ENCODE data around the gene NSUN2.

The NSUN2 gene

GRCh38 chr5:6584101-6584645 is 48.7 kb downstream of the NSUN2 start:
- Histone ChIP-seq H3K36me3 (ENCODE audit: control insufficient read depth, insufficient read depth, low read length) (no peaks in the 10 kb centered on the region), H3K4me1 (ENCODE audit: control insufficient read depth, insufficient read depth, low read length, poor library complexity, severe bottlenecking) (peaks cover 3% of the 10 kb centered on the region), H3K4me3 (ENCODE audit: extremely low read depth, insufficient read depth, low read length, poor library complexity, severe bottlenecking) (no peak overlapping the region), H3K9me3 (ENCODE audit: control insufficient read depth, low read length) (no peaks in the 10 kb centered on the region), H3K27ac (ENCODE audit: low read depth, low read length, severe bottlenecking) (no peak overlapping the region)
- WGBS, 2 experiments (ENCODE audit: insufficient coverage in 2 of 2) = 90 to 100% methylated on average over 1 to 2 of the region's 6 CpGs

- WGBS, 2 experiments (ENCODE audit: insufficient coverage in 2 of 2) = 6 to 13% methylated on average over 27 to 43 of the region's 85 CpGs
- no peak overlapping the region for H3K27ac ChIP-seq (ENCODE audit: low read depth, low read length, severe bottlenecking)
- peak overlapping the region; percentile 28 for H3K4me3 ChIP-seq (ENCODE audit: extremely low read depth, insufficient read depth, low read length, poor library complexity, severe bottlenecking)
- no peaks in the 10 kb centered on the region for H3K36me3 ChIP-seq (ENCODE audit: control insufficient read depth, insufficient read depth, low read length)
- no peaks in the 10 kb centered on the region for H3K9me3 ChIP-seq (ENCODE audit: control insufficient read depth, low read length)
- H3K4me1 ChIP-seq (ENCODE audit: control insufficient read depth, insufficient read depth, low read length, poor library complexity, severe bottlenecking) = peaks cover 3% of the 10 kb centered on the region
Measured at GRCh38 chr5:6583049-6583880, 49.6 kb downstream of the NSUN2 start.

- no peaks in the 10 kb centered on the region for H3K36me3 ChIP-seq (ENCODE audit: control insufficient read depth, insufficient read depth, low read length)
- no peaks in the 10 kb centered on the region for H3K9me3 ChIP-seq (ENCODE audit: control insufficient read depth, low read length)
- H3K4me3 ChIP-seq (ENCODE audit: extremely low read depth, insufficient read depth, low read length, poor library complexity, severe bottlenecking) = peak overlapping the region; percentile 28
- H3K4me1 ChIP-seq (ENCODE audit: control insufficient read depth, insufficient read depth, low read length, poor library complexity, severe bottlenecking) = peaks cover 3% of the 10 kb centered on the region
- no peak overlapping the region for H3K27ac ChIP-seq (ENCODE audit: low read depth, low read length, severe bottlenecking)
- 71 to 82% methylated on average over 23 to 26 of the region's 30 CpGs for WGBS, 2 experiments (ENCODE audit: insufficient coverage in 2 of 2)
Measured at GRCh38 chr5:6582507-6583048, 50.3 kb downstream of the NSUN2 start.

- WGBS, 2 experiments (ENCODE audit: insufficient coverage in 2 of 2) = 67 to 84% methylated on average over 5 to 11 of the region's 14 CpGs
- no peak overlapping the region for H3K27ac ChIP-seq (ENCODE audit: low read depth, low read length, severe bottlenecking)
- no peaks in the 10 kb centered on the region for H3K36me3 ChIP-seq (ENCODE audit: control insufficient read depth, insufficient read depth, low read length)
- no peak overlapping the region for H3K4me3 ChIP-seq (ENCODE audit: extremely low read depth, insufficient read depth, low read length, poor library complexity, severe bottlenecking)
- peaks cover 3% of the 10 kb centered on the region for H3K4me1 ChIP-seq (ENCODE audit: control insufficient read depth, insufficient read depth, low read length, poor library complexity, severe bottlenecking)
- no peaks in the 10 kb centered on the region for H3K9me3 ChIP-seq (ENCODE audit: control insufficient read depth, low read length)
Measured at GRCh38 chr5:6581559-6582426, 51.1 kb downstream of the NSUN2 start.

GRCh38 chr5:6581090-6581489 is 51.8 kb downstream of the NSUN2 start:
- Histone ChIP-seq H3K4me3 (ENCODE audit: extremely low read depth, insufficient read depth, low read length, poor library complexity, severe bottlenecking) (no peak overlapping the region), H3K36me3 (ENCODE audit: control insufficient read depth, insufficient read depth, low read length) (no peaks in the 10 kb centered on the region), H3K4me1 (ENCODE audit: control insufficient read depth, insufficient read depth, low read length, poor library complexity, severe bottlenecking) (peaks cover 3% of the 10 kb centered on the region), H3K9me3 (ENCODE audit: control insufficient read depth, low read length) (no peaks in the 10 kb centered on the region), H3K27ac (ENCODE audit: low read depth, low read length, severe bottlenecking) (no peak overlapping the region)
- WGBS, 2 experiments (ENCODE audit: insufficient coverage in 2 of 2) = 71% methylated on average over 1 of the region's 1 CpG; no CpG with 5 or more reads in 1 of the 2 experiments

- WGBS, 2 experiments (ENCODE audit: insufficient coverage in 2 of 2) = 62 to 66% methylated on average over 3 to 5 of the region's 5 CpGs
- H3K36me3 ChIP-seq (ENCODE audit: control insufficient read depth, insufficient read depth, low read length) = no peaks in the 10 kb centered on the region
- no peaks in the 10 kb centered on the region for H3K4me1 ChIP-seq (ENCODE audit: control insufficient read depth, insufficient read depth, low read length, poor library complexity, severe bottlenecking)
- no peak overlapping the region for H3K27ac ChIP-seq (ENCODE audit: low read depth, low read length, severe bottlenecking)
- H3K4me3 ChIP-seq (ENCODE audit: extremely low read depth, insufficient read depth, low read length, poor library complexity, severe bottlenecking) = no peak overlapping the region
- H3K9me3 ChIP-seq (ENCODE audit: control insufficient read depth, low read length) = no peaks in the 10 kb centered on the region
Measured at GRCh38 chr5:6579535-6579934, 53.3 kb downstream of the NSUN2 start.

GRCh38 chr5:6578676-6579343 is 54.0 kb downstream of the NSUN2 start:
- Histone ChIP-seq H3K36me3 (ENCODE audit: control insufficient read depth, insufficient read depth, low read length) (no peaks in the 10 kb centered on the region), H3K4me1 (ENCODE audit: control insufficient read depth, insufficient read depth, low read length, poor library complexity, severe bottlenecking) (no peaks in the 10 kb centered on the region), H3K27ac (ENCODE audit: low read depth, low read length, severe bottlenecking) (no peak overlapping the region), H3K4me3 (ENCODE audit: extremely low read depth, insufficient read depth, low read length, poor library complexity, severe bottlenecking) (no peak overlapping the region), H3K9me3 (ENCODE audit: control insufficient read depth, low read length) (no peaks in the 10 kb centered on the region)
- WGBS, 2 experiments (ENCODE audit: insufficient coverage in 2 of 2) = 73 to 79% methylated on average over 10 of the region's 14 CpGs

- H3K9me3 ChIP-seq (ENCODE audit: control insufficient read depth, low read length) = no peaks in the 10 kb centered on the region
- 60 to 70% methylated on average over 2 to 4 of the region's 5 CpGs for WGBS, 2 experiments (ENCODE audit: insufficient coverage in 2 of 2)
- H3K4me1 ChIP-seq (ENCODE audit: control insufficient read depth, insufficient read depth, low read length, poor library complexity, severe bottlenecking) = no peaks in the 10 kb centered on the region
- H3K27ac ChIP-seq (ENCODE audit: low read depth, low read length, severe bottlenecking) = no peak overlapping the region
- H3K4me3 ChIP-seq (ENCODE audit: extremely low read depth, insufficient read depth, low read length, poor library complexity, severe bottlenecking) = no peak overlapping the region
- H3K36me3 ChIP-seq (ENCODE audit: control insufficient read depth, insufficient read depth, low read length) = no peaks in the 10 kb centered on the region
Measured at GRCh38 chr5:6576861-6577501, 55.9 kb downstream of the NSUN2 start.

GRCh38 chr5:6574537-6575245 is 58.2 kb downstream of the NSUN2 start:
- 86 to 91% methylated on average over 9 of the region's 12 CpGs for WGBS, 2 experiments (ENCODE audit: insufficient coverage in 2 of 2)

More at GRCh38 chr5:6574537-6575245, 58.2 kb downstream of the NSUN2 start:
- Histone ChIP-seq H3K36me3 (ENCODE audit: control insufficient read depth, insufficient read depth, low read length) (no peaks in the 10 kb centered on the region), H3K9me3 (ENCODE audit: control insufficient read depth, low read length) (no peaks in the 10 kb centered on the region), H3K4me3 (ENCODE audit: extremely low read depth, insufficient read depth, low read length, poor library complexity, severe bottlenecking) (no peak overlapping the region), H3K27ac (ENCODE audit: low read depth, low read length, severe bottlenecking) (no peak overlapping the region), H3K4me1 (ENCODE audit: control insufficient read depth, insufficient read depth, low read length, poor library complexity, severe bottlenecking) (no peaks in the 10 kb centered on the region)

All from mesodermal cell (in vitro differentiated cells).